SK-N-SH (cell line): ENCODE data around the gene CCDC91. TPM values are rescaled to one million over a fixed set of nuclear protein-coding genes. Genes with fewer than 3 reads are reported as not detected.

Experiments
- CTCF ChIA-PET: fragments of 300-600, 350-600 bp; formaldehyde crosslinking; extraction: SDS; loops from one replicate; lab custom pipeline; 2021; lab: Yijun Ruan, JAX
- POLR2A ChIA-PET: fragments of 350-600 bp; sonication (Branson Sonifier 250); formaldehyde crosslinking; extraction: SDS; loops from one replicate; lab custom pipeline; 2020; ENCODE audit warnings: antibody characterized with exemption, inconsistent platforms; lab: Yijun Ruan, JAX
- DNase-seq: peaks from one replicate; pipeline ENCODE4 v3.0.0; 2012
- H2AFZ ChIP-seq: fragments of 200-600 bp; sonication (generic); 2 replicates; pipeline ENCODE4 v1.8.1; 2016; ENCODE audit warnings: antibody characterized with exemption, mild to moderate bottlenecking, low read depth
- H3F3A ChIP-seq: fragments of 200-600 bp; sonication (generic); replicated peaks from 2 replicates; pipeline ENCODE3; 2016; ENCODE audit warnings: antibody characterized with exemption, mild to moderate bottlenecking; ENCODE audit not compliant: insufficient read depth
- H3K27ac ChIP-seq, 2 experiments: fragments of 200-500 bp in 1 of 2; fragments of 200-600 bp in 1 of 2; sonication (Bioruptor generic) in 1 of 2; sonication (generic), shearing (Covaris generic) in 1 of 2; 2 replicates each; pipeline versions ENCODE4 v1.5.1 to v1.6.1; 2014 to 2016; ENCODE audit warnings: low read depth in 2 of 2, inconsistent platforms in 1 of 2, low read length in 1 of 2, mild to moderate bottlenecking in 1 of 2, mixed read lengths in 1 of 2
- H3K27me3 ChIP-seq: fragments of 200-600 bp; sonication (generic), shearing (Covaris generic); 2 replicates; pipeline ENCODE4 v1.6.1; 2016; ENCODE audit warnings: mixed run types; ENCODE audit not compliant: insufficient read depth
- H3K36me3 ChIP-seq, 2 experiments: fragments of 200-500 bp in 1 of 2; fragments of 200-600 bp in 1 of 2; sonication (Bioruptor generic) in 1 of 2; sonication (generic) in 1 of 2; replicated peaks in 1 of 2; 2 replicates each; pipeline versions ENCODE3 to v1.5.1; 2014 to 2016; ENCODE audit warnings: low read length in 1 of 2, mild to moderate bottlenecking in 1 of 2; ENCODE audit not compliant: insufficient read depth in 2 of 2, control insufficient read depth in 1 of 2
- H3K4me1 ChIP-seq, 2 experiments: fragments of 200-500 bp in 1 of 2; fragments of 200-600 bp in 1 of 2; sonication (Bioruptor generic) in 1 of 2; sonication (generic), shearing (Covaris generic) in 1 of 2; 2 replicates each; pipeline versions ENCODE4 v1.5.1 to v1.6.1; 2014 to 2016; ENCODE audit warnings: low read depth in 1 of 2, low read length in 1 of 2, mixed run types in 1 of 2; ENCODE audit not compliant: insufficient read depth in 2 of 2, control insufficient read depth in 1 of 2
- H3K4me2 ChIP-seq: fragments of 200-600 bp; sonication (generic), shearing (Covaris generic); 2 replicates; pipeline ENCODE4 v1.6.1; 2017; ENCODE audit warnings: mixed run types
- H3K4me3 ChIP-seq, 2 experiments: fragments of 200-500 bp in 1 of 2; fragments of 200-600 bp in 1 of 2; sonication (Bioruptor generic) in 1 of 2; sonication (generic), shearing (Covaris generic) in 1 of 2; 2 replicates each; pipeline versions ENCODE4 v1.5.1 to v1.8.1; 2014 to 2016; ENCODE audit warnings: low read depth in 2 of 2, inconsistent platforms in 1 of 2, low read length in 1 of 2, mild to moderate bottlenecking in 1 of 2, mixed read lengths in 1 of 2, moderate library complexity in 1 of 2
- H3K79me2 ChIP-seq: fragments of 200-600 bp; sonication (generic); 2 replicates; pipeline ENCODE4 v1.8.1; 2017; ENCODE audit warnings: mild to moderate bottlenecking; ENCODE audit not compliant: insufficient read depth
- H3K9ac ChIP-seq: fragments of 200-600 bp; sonication (generic); 2 replicates; pipeline ENCODE4 v1.6.1; 2017; ENCODE audit warnings: mixed run types
- H3K9me2 ChIP-seq: fragments of 200-600 bp; sonication (generic); 2 replicates; pipeline ENCODE4 v1.6.1; 2017; ENCODE audit warnings: mixed run types
- H3K9me3 ChIP-seq: fragments of 200-600 bp; sonication (generic); 2 replicates; pipeline ENCODE4 v1.6.1; 2017; ENCODE audit warnings: mixed run types, mild to moderate bottlenecking, moderate library complexity
- H4K20me1 ChIP-seq: fragments of 200-600 bp; sonication (generic); 2 replicates; pipeline ENCODE4 v1.6.1; 2017; ENCODE audit warnings: mild to moderate bottlenecking, mixed run types; ENCODE audit not compliant: insufficient read depth
- CHD2 ChIP-seq: fragments of 150-350 bp; IDR thresholded peaks from 2 replicates; pipeline ENCODE4 v1.6.1; 2018; ENCODE audit warnings: low read length; ENCODE audit not compliant: partially characterized antibody
- ELF1 ChIP-seq: IDR thresholded peaks from 2 replicates; pipeline ENCODE4 v1.4.0; 2012
- FOXJ3 ChIP-seq: sonication (generic); formaldehyde crosslinking; IDR thresholded peaks from 2 replicates; pipeline ENCODE4 v1.5.1; 2020; ENCODE audit warnings: mild to moderate bottlenecking, missing genetic modification reagents
- FOXM1 ChIP-seq: IDR thresholded peaks from 2 replicates; pipeline ENCODE4 v1.4.0; 2012; ENCODE audit warnings: low read depth, mild to moderate bottlenecking
- GABPA ChIP-seq: IDR thresholded peaks from 2 replicates; pipeline ENCODE4 v1.4.0; 2012; ENCODE audit warnings: low read depth, mild to moderate bottlenecking
- GATA2 ChIP-seq: sonication (generic); formaldehyde crosslinking; IDR thresholded peaks from 2 replicates; pipeline ENCODE4 v1.5.0; 2020; ENCODE audit warnings: mild to moderate bottlenecking, missing genetic modification reagents
- NFIC ChIP-seq: IDR thresholded peaks from 2 replicates; pipeline ENCODE4 v1.4.0; 2012; ENCODE audit warnings: borderline replicate concordance
- RAD21 ChIP-seq: IDR thresholded peaks from 2 replicates; pipeline ENCODE4 v1.6.1; 2012; ENCODE audit warnings: mild to moderate bottlenecking, low read length
- RCOR1 ChIP-seq: fragments of 150-350 bp; IDR thresholded peaks from 2 replicates; pipeline ENCODE4 v1.6.1; 2017; ENCODE audit warnings: antibody characterized with exemption, low read length
- RFX5 ChIP-seq: IDR thresholded peaks from 2 replicates; pipeline ENCODE4 v1.6.1; 2012; ENCODE audit warnings: mild to moderate bottlenecking, improper control_type of control experiment, low read length
- TEAD4 ChIP-seq: IDR thresholded peaks from 2 replicates; pipeline ENCODE4 v1.4.0; 2012; ENCODE audit warnings: mild to moderate bottlenecking, borderline replicate concordance; ENCODE audit not compliant: insufficient read depth
- WGBS: methylation state at CpG from one replicate; pipeline ENCODE4 v1.1.6; 2017; ENCODE audit warnings: low lambda C conversion rate; 5-methylcytosine and 5-hydroxymethylcytosine counted together
- polyA plus RNA-seq, 3 experiments: library from polyadenylated mRNA; depleted of rRNA; stranded (reverse); fragments of >200 nt; gene quantifications; 2 replicates each; pipeline ENCODE4 v1.2.3, GENCODE V29; 2012
- TF ChIP-seq, protein P1 (sequence below): fragments of 150-350 bp; IDR thresholded peaks from 2 replicates; pipeline ENCODE4 v1.6.1; 2016; ENCODE audit warnings: mild to moderate bottlenecking, low read depth, low read length
- TF ChIP-seq, protein P2 (sequence below): IDR thresholded peaks from 2 replicates; pipeline ENCODE4; 2012
- TF ChIP-seq, protein P3 (sequence below): fragments of 150-350 bp; IDR thresholded peaks from 2 replicates; pipeline ENCODE4 v1.6.1; 2017; ENCODE audit warnings: antibody characterized with exemption, low read length, low read depth, borderline replicate concordance
- TF ChIP-seq, protein P4 (sequence below): fragments of 200-600 bp; sonication (generic); IDR thresholded peaks from 2 replicates; pipeline ENCODE4 v1.6.1; 2017; ENCODE audit warnings: antibody characterized with exemption, mild to moderate bottlenecking, moderate library complexity
- TF ChIP-seq, protein P5 (sequence below): IDR thresholded peaks from 2 replicates; pipeline ENCODE4 v1.4.0; 2012; ENCODE audit warnings: low read depth, borderline replicate concordance

The CCDC91 gene
- polyA plus RNA-seq, 1 of the 3 experiments (the other 2 are of a cell fraction), result 13.0 TPM

DNA sequence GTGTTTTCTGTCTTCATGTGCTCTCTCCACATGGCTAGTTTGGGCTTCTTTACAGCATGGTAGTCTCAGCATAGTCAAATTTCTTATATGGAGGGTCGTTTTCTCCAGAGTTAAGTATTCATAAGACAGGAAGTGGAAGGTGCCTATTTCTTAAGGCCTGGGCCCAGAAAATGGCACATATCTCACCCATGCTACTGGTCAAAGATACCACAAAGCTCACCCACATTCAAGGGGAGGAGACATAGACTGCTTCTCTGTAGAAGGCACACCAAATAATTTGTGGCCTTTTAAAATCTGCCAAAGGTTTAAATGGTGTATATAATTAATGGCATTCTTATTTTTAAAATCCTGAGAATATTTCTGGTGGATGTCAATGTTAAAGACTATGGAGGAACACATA is 44.8 kb downstream of the CCDC91 start:
- ChIA-PET POLR2A (no interaction called here), CTCF (no interaction called here)
- Histone ChIP-seq H3K9me2 (no peaks in the 10 kb centered on the region), H3K4me3 (no peak overlapping the region), H2AFZ (no peak overlapping the region), H3K4me1 (no peaks in the 10 kb centered on the region; a peak in 1 of 4 replicates), H3F3A (no peaks in the 10 kb centered on the region), H3K9me3 (no peaks in the 10 kb centered on the region), H3K9ac (no peak overlapping the region), H3K36me3 (no peaks in the 10 kb centered on the region), H3K4me2 (no peak overlapping the region), H3K79me2 (peaks cover 16% of the 10 kb centered on the region), H3K27me3 (no peaks in the 10 kb centered on the region), H4K20me1 (no peaks in the 10 kb centered on the region), H3K27ac (no peak overlapping the region)
- WGBS, result 87% methylated on average over 1 of the region's 1 CpG
- TF ChIP-seq RCOR1 (no peak), CHD2 (no peak), FOXM1 (no peak), RFX5 (no peak), TEAD4 (no peak), GABPA (no peak), GATA2 (no peak), RAD21 (no peak), ELF1 (no peak), FOXJ3 (CRISPR knock-in tag) (no peak), NFIC (no peak)
- TF ChIP-seq, protein P1, sequence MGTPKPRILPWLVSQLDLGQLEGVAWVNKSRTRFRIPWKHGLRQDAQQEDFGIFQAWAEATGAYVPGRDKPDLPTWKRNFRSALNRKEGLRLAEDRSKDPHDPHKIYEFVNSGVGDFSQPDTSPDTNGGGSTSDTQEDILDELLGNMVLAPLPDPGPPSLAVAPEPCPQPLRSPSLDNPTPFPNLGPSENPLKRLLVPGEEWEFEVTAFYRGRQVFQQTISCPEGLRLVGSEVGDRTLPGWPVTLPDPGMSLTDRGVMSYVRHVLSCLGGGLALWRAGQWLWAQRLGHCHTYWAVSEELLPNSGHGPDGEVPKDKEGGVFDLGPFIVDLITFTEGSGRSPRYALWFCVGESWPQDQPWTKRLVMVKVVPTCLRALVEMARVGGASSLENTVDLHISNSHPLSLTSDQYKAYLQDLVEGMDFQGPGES, result no peak
- TF ChIP-seq, protein P2, sequence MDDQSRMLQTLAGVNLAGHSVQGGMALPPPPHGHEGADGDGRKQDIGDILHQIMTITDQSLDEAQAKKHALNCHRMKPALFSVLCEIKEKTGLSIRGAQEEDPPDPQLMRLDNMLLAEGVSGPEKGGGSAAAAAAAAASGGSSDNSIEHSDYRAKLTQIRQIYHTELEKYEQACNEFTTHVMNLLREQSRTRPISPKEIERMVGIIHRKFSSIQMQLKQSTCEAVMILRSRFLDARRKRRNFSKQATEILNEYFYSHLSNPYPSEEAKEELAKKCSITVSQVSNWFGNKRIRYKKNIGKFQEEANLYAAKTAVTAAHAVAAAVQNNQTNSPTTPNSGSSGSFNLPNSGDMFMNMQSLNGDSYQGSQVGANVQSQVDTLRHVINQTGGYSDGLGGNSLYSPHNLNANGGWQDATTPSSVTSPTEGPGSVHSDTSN, result no peak
- TF ChIP-seq, protein P3, sequence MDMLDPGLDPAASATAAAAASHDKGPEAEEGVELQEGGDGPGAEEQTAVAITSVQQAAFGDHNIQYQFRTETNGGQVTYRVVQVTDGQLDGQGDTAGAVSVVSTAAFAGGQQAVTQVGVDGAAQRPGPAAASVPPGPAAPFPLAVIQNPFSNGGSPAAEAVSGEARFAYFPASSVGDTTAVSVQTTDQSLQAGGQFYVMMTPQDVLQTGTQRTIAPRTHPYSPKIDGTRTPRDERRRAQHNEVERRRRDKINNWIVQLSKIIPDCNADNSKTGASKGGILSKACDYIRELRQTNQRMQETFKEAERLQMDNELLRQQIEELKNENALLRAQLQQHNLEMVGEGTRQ, result no peak
- TF ChIP-seq, protein P4, sequence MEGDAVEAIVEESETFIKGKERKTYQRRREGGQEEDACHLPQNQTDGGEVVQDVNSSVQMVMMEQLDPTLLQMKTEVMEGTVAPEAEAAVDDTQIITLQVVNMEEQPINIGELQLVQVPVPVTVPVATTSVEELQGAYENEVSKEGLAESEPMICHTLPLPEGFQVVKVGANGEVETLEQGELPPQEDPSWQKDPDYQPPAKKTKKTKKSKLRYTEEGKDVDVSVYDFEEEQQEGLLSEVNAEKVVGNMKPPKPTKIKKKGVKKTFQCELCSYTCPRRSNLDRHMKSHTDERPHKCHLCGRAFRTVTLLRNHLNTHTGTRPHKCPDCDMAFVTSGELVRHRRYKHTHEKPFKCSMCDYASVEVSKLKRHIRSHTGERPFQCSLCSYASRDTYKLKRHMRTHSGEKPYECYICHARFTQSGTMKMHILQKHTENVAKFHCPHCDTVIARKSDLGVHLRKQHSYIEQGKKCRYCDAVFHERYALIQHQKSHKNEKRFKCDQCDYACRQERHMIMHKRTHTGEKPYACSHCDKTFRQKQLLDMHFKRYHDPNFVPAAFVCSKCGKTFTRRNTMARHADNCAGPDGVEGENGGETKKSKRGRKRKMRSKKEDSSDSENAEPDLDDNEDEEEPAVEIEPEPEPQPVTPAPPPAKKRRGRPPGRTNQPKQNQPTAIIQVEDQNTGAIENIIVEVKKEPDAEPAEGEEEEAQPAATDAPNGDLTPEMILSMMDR, result no peak
- TF ChIP-seq, protein P5, sequence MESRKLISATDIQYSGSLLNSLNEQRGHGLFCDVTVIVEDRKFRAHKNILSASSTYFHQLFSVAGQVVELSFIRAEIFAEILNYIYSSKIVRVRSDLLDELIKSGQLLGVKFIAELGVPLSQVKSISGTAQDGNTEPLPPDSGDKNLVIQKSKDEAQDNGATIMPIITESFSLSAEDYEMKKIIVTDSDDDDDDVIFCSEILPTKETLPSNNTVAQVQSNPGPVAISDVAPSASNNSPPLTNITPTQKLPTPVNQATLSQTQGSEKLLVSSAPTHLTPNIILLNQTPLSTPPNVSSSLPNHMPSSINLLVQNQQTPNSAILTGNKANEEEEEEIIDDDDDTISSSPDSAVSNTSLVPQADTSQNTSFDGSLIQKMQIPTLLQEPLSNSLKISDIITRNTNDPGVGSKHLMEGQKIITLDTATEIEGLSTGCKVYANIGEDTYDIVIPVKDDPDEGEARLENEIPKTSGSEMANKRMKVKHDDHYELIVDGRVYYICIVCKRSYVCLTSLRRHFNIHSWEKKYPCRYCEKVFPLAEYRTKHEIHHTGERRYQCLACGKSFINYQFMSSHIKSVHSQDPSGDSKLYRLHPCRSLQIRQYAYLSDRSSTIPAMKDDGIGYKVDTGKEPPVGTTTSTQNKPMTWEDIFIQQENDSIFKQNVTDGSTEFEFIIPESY, result no peak
- no peak for DNase-seq
